Measurements from ENCODE around the gene CALCOCO1. TPM values are rescaled to one million over a fixed set of nuclear protein-coding genes. Genes with fewer than 3 reads are reported as not detected.

Gene CALCOCO1
- total and polyA plus RNA-seq, 2 of the 8 experiments (the other 6 are each of a cell fraction or from before 2014, with no cell fraction given): 20.3 to 39.3 TPM

DNA sequence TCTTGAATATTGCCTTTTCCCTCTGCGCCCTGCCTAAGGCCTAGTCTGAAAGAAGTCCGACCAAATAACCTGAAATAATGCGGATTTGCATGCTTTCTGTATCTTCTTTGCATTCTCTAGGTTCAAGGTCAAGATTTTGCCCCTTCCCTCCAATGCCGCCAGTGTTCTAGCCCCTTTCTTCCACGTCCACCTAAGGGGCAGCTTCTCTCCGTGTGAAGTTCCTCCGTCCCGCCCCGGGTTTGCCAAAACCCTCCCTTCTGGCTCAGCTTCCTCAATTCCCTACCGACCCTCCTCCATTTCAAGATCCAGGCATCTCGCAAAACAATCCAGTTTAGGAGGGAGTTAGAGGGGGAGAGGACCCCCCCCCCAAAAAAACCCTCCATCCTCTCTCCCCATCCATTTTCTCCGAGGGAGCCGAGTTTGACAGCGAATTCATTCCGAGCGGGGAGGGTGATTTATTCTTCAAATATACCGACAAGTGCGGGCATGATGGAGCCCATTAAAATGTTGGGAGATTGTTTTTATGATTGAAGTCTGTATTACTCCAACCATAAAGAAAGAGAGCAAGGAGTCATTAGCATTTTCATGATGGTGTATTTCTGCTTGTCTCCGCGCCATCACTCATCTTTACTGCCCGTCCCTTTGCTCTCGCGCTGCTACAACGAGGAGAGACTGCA, 30.5 kb downstream of the CALCOCO1 start:
- peaks cover 3 to 17% (median 9%) of the 10 kb centered on the region in 4 experiments for H3K4me1 ChIP-seq (replicated peaks in 1 of 4; ENCODE audit: control insufficient read depth in 3 of 4, insufficient read depth in 4 of 4, low read length in 3 of 4)
- H2BK120ac ChIP-seq (replicated peaks; ENCODE audit: low read depth, low read length): peak overlapping the region; percentile 3
- DNase-seq (ENCODE audit: low read depth in 1 of 2, low spot score in 2 of 2) (no peak), FAIRE-seq (no peak)
- ChIA-PET CTCF (ENCODE audit: partially characterized antibody) (interaction anchor here (1.0 to 7.1 kb wide), 5 partner anchors 12 to 478 kb away, joined by 3 to 194 read pairs (median 4); no protein-coding TSS in a partner anchor), POLR2A (ENCODE audit: partially characterized antibody) (interaction anchor here (1.1 to 1.7 kb wide), 6 partner anchors 19 to 91 kb away, joined by 3 to 5 read pairs (median 4); partner anchors contain the start of genes ATP5MC2 and CALCOCO1)
- H3K79me2 ChIP-seq (ENCODE audit: control insufficient read depth in 1 of 2, insufficient read depth in 2 of 2, low read length in 2 of 2): no peaks in the 10 kb centered on the region
- H3K4me2 ChIP-seq (ENCODE audit: insufficient read depth in 1 of 2, low read depth in 2 of 2, low read length in 2 of 2): peak overlapping the region; percentile 80 to 87
- peak overlapping the region; percentile 52 for H2BK12ac ChIP-seq (ENCODE audit: low read depth, low read length)
- H3K4me3 ChIP-seq (ENCODE audit: extremely low read depth in 1 of 4, insufficient read depth in 2 of 4, low read depth in 3 of 4, low read length in 4 of 4): peak overlapping the region; percentile 23 to 57 (median 35); a peak in 7 of 8 replicates
- no peaks in the 10 kb centered on the region for H4K20me1 ChIP-seq (replicated peaks in 1 of 2; ENCODE audit: control insufficient read depth in 1 of 2, insufficient read depth in 2 of 2, low read length in 2 of 2)
- H3K27me3 ChIP-seq (replicated peaks in 1 of 4; ENCODE audit: control insufficient read depth in 3 of 4, extremely low read depth in 1 of 4, insufficient read depth in 3 of 4, low read length in 3 of 4): peaks cover 8 to 40% (median 35%) of the 10 kb centered on the region in 4 experiments
- no peak overlapping the region for H3K23ac ChIP-seq (ENCODE audit: insufficient read length)
- H3K27ac ChIP-seq (ENCODE audit: low read depth, low read length): no peak overlapping the region
- no peak overlapping the region for H4K8ac ChIP-seq (ENCODE audit: extremely low read depth, insufficient read depth, low read length)
- peaks cover 11% of the 10 kb centered on the region for H3K23me2 ChIP-seq (ENCODE audit: low read depth, low read length)
- H3K79me1 ChIP-seq (ENCODE audit: low read depth, low read length): no peaks in the 10 kb centered on the region
- H2BK5ac ChIP-seq (ENCODE audit: low read depth, low read length): peak overlapping the region; percentile 27
- WGBS, 2 experiments (ENCODE audit: extremely low coverage in 1 of 2, insufficient coverage in 1 of 2, insufficient read length in 1 of 2, insufficient replicate concordance in 2 of 2, low coverage in 1 of 2, low lambda C conversion rate in 2 of 2, missing lambda C conversion rate in 1 of 2): 27% methylated on average over 23 of the region's 24 CpGs; no CpG with 5 or more reads in 1 of the 2 experiments
- H3K9ac ChIP-seq (replicated peaks in 1 of 4; ENCODE audit: extremely low read depth in 1 of 4, low read depth in 3 of 4, low read length in 3 of 4): peak overlapping the region in 1 of 4 experiments; percentile 43; a peak in 1 of 7 replicates
- no peak overlapping the region for H3K14ac ChIP-seq (ENCODE audit: insufficient read length)
- H3K4ac ChIP-seq (replicated peaks; ENCODE audit: insufficient read length, low read depth, low read length): peak overlapping the region; percentile 16
- no peaks in the 10 kb centered on the region for H3K9me3 ChIP-seq (ENCODE audit: insufficient read depth in 2 of 2, low read depth in 1 of 2, low read length in 1 of 2)
- peak overlapping the region; percentile 96; the same call in 1 of the 2 replicates for H2BK15ac ChIP-seq (ENCODE audit: low read length)
- peak overlapping the region; percentile 36 for H3K56ac ChIP-seq (replicated peaks; ENCODE audit: insufficient read length, low read depth, low read length)
- no peaks in the 10 kb centered on the region for H3K36me3 ChIP-seq (ENCODE audit: control insufficient read depth in 2 of 4, insufficient read depth in 4 of 4, low read length in 3 of 4)
- peak overlapping the region; percentile 1 for H4K5ac ChIP-seq (ENCODE audit: insufficient read length, low read depth, low read length)
- H3K18ac ChIP-seq (ENCODE audit: extremely low read depth, low read length): peak overlapping the region; percentile 41
- H2AK5ac ChIP-seq (ENCODE audit: low read depth, low read length): 0 out of 2 replicates have a peak overlapping the region, but pooled peaks have one; percentile 10
- H2BK20ac ChIP-seq (ENCODE audit: low read length): no peak overlapping the region
- no peak overlapping the region for H4K91ac ChIP-seq (replicated peaks; ENCODE audit: insufficient read length, low read length)
- H2AFZ ChIP-seq (ENCODE audit: low read length): peak overlapping the region; percentile 72; the same call in 1 of the 2 replicates
- TF ChIP-seq ZNF274 (IDR thresholded peaks at IDR 0.05; ENCODE audit: borderline replicate concordance, extremely low read depth, low read length) (no peak), TEAD4 (IDR thresholded peaks at IDR 0.05; ENCODE audit: low read depth, low read length) (no peak), TCF12 (IDR thresholded peaks at IDR 0.05; ENCODE audit: low read depth, low read length) (no peak), KDM4A (IDR thresholded peaks at IDR 0.05; ENCODE audit: low read depth, low read length, severe bottlenecking) (peak; percentile 22), RBBP5 (IDR thresholded peaks at IDR 0.05; ENCODE audit: borderline replicate concordance, low read depth, low read length) (no peak), PHF8 (conservative IDR thresholded peaks at IDR 0.05; ENCODE audit: low read depth, low read length) (0 out of 2 replicates have a peak, but pooled peaks have one; percentile 29), HDAC6 (IDR thresholded peaks at IDR 0.05; ENCODE audit: low read depth, low read length) (no peak), KDM5A (IDR thresholded peaks at IDR 0.05; ENCODE audit: low read length) (no peak)
- TF ChIP-seq, protein P1, sequence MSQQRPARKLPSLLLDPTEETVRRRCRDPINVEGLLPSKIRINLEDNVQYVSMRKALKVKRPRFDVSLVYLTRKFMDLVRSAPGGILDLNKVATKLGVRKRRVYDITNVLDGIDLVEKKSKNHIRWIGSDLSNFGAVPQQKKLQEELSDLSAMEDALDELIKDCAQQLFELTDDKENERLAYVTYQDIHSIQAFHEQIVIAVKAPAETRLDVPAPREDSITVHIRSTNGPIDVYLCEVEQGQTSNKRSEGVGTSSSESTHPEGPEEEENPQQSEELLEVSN (IDR thresholded peaks at IDR 0.05): no peak
- TF ChIP-seq, protein P2, sequence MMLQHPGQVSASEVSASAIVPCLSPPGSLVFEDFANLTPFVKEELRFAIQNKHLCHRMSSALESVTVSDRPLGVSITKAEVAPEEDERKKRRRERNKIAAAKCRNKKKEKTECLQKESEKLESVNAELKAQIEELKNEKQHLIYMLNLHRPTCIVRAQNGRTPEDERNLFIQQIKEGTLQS (IDR thresholded peaks at IDR 0.05; ENCODE audit: insufficient read depth, low read depth, low read length): no peak
